Endothelial cell of umbilical vein (primary cell): ENCODE data around the gene SPAG5.
A peak's percentile ranks its signal among the peaks of the same experiment; 100 is the strongest.

Experiments
- POLR2AphosphoS5 ChIP-seq: IDR thresholded peaks from 2 replicates; pipeline ENCODE4 v1.6.1; 2012; ENCODE audit warnings: low read depth, mild to moderate bottlenecking, control low read depth, low read length, moderate library complexity; ENCODE audit not compliant: insufficient read depth
- TF ChIP-seq, protein P1 (sequence below), 2 donors: IDR thresholded peaks; 1 replicate in 1 of 2; 2 replicates in 1 of 2; pipeline ENCODE4 v1.5.1; 2011; ENCODE audit warnings: low read length in 2 of 2, mild to moderate bottlenecking in 2 of 2, moderate library complexity in 2 of 2, control low read depth in 1 of 2, inconsistent platforms in 1 of 2, low read depth in 1 of 2; ENCODE audit not compliant: insufficient read depth in 1 of 2; ENCODE audit errors: extremely low read depth in 1 of 2

DNA sequence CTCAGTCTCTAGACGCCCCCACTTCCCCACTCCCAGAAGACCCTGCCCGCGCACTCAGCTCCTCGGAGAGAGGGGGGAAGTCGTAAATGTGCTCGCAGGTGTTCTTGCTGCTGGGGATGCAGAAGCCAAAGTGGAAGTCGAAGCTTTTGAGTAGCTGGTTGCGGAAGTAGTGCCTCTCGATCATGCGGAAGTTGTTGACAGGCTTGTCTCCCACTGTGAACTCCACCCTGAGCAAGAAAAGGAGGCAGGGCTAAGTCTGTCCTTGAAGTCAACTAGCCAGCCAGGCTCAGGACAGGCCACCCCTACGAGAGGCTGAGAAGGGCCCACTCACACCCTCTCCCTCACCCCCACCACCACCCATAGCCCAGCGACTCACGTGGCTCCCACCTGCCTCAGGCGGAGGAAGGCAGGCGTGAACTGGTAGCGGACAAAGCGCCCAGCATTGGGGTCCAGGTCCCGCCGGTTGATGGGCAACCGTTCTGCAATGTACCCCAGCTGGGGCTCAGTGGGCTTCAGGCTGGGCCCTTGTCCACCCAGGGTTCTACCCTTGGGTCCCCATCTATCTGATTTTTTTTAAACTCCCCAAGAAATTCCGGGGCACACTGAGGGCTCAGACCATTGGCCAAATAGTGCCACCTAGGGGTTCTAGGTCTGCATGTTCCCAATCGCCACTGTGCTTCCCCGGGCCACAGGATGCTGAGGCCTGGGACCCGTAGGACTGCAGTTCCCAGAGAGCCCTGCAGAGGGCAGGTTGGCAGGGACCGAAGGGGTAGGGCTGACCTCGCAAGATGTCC is 51.0 kb downstream of the SPAG5 start:
- TF ChIP-seq, protein P1, sequence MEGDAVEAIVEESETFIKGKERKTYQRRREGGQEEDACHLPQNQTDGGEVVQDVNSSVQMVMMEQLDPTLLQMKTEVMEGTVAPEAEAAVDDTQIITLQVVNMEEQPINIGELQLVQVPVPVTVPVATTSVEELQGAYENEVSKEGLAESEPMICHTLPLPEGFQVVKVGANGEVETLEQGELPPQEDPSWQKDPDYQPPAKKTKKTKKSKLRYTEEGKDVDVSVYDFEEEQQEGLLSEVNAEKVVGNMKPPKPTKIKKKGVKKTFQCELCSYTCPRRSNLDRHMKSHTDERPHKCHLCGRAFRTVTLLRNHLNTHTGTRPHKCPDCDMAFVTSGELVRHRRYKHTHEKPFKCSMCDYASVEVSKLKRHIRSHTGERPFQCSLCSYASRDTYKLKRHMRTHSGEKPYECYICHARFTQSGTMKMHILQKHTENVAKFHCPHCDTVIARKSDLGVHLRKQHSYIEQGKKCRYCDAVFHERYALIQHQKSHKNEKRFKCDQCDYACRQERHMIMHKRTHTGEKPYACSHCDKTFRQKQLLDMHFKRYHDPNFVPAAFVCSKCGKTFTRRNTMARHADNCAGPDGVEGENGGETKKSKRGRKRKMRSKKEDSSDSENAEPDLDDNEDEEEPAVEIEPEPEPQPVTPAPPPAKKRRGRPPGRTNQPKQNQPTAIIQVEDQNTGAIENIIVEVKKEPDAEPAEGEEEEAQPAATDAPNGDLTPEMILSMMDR (IDR thresholded peaks at IDR 0.05; ENCODE audit: extremely low read depth in 1 of 2, insufficient read depth in 1 of 2, low read depth in 1 of 2, low read length in 2 of 2) = peak; percentile 97 to 98
- no peak for TF ChIP-seq POLR2AphosphoS5
